IMR-90 (cell line): Measurements from ENCODE around the gene FRMPD4. TPM values are rescaled to one million over a fixed set of nuclear protein-coding genes. Genes with fewer than 3 reads are reported as not detected.

Experiments used
- ATAC-seq: fragments of 200-7000 bp; cut with Tn5 transposase; 2 replicates; pipeline ENCODE4 v1.9.1; 2020; ENCODE audit warnings: low read depth, mild to moderate bottlenecking, moderate library complexity
- BruUV-seq: library from RNA; stranded (reverse); fragments of 400-500 nt; replicated peaks from 2 replicates; lab custom pipeline; 2021; lab: Mats Ljungman, UMichigan
- CTCF ChIA-PET: fragments of 300-600 bp; formaldehyde crosslinking; extraction: SDS; loops from one replicate; lab custom pipeline; 2021; ENCODE audit warnings: antibody characterized with exemption; lab: Yijun Ruan, JAX
- POLR2A ChIA-PET: fragments of 300-600 bp; sonication (Branson Sonifier 250); formaldehyde crosslinking; loops from one replicate; lab custom pipeline; 2022; ENCODE audit warnings: antibody characterized with exemption; ENCODE audit not compliant: unreplicated experiment; lab: Charles Lee
- DNase-seq: peaks from one replicate; pipeline ENCODE4 v3.0.0; 2013
- H2AFZ ChIP-seq: replicated peaks from 2 replicates; pipeline ENCODE3; 2013; ENCODE audit warnings: low read length, mild to moderate bottlenecking; ENCODE audit not compliant: poor library complexity
- H2AK5ac ChIP-seq: 2 replicates; pipeline ENCODE4 v1.6.1; 2013; ENCODE audit warnings: low read depth, low read length, inconsistent platforms
- H2AK9ac ChIP-seq: replicated peaks from 2 replicates; pipeline ENCODE3; 2013; ENCODE audit warnings: mild to moderate bottlenecking, low read depth, low read length, moderate library complexity; ENCODE audit not compliant: poor library complexity
- H2BK120ac ChIP-seq: 2 replicates; pipeline ENCODE4 v1.6.1; 2013; ENCODE audit warnings: low read depth, low read length, inconsistent platforms
- H2BK15ac ChIP-seq: 3 replicates; pipeline ENCODE4 v1.6.1; 2013; ENCODE audit warnings: low read depth, low read length, inconsistent platforms
- H2BK20ac ChIP-seq: 2 replicates; pipeline ENCODE4 v1.6.1; 2013; ENCODE audit warnings: low read depth, mild to moderate bottlenecking, inconsistent platforms, low read length, moderate library complexity
- H2BK5ac ChIP-seq: 2 replicates; pipeline ENCODE4 v1.6.1; 2013; ENCODE audit warnings: mild to moderate bottlenecking, low read depth, low read length, inconsistent platforms; ENCODE audit not compliant: poor library complexity, severe bottlenecking
- H3K14ac ChIP-seq: replicated peaks from 2 replicates; pipeline ENCODE4 v1.6.1; 2013; ENCODE audit warnings: low read depth, low read length, inconsistent platforms
- H3K18ac ChIP-seq: 2 replicates; pipeline ENCODE4 v1.6.1; 2013; ENCODE audit warnings: low read depth, low read length, control low read depth
- H3K23ac ChIP-seq: 2 replicates; pipeline ENCODE4 v1.6.1; 2013; ENCODE audit warnings: low read depth, low read length, inconsistent platforms
- H3K27ac ChIP-seq: 2 replicates; pipeline ENCODE4 v1.5.1; 2013; ENCODE audit warnings: mild to moderate bottlenecking, control low read depth, low read length; ENCODE audit not compliant: insufficient read depth
- H3K27me3 ChIP-seq: 2 replicates; pipeline ENCODE4 v1.6.1; 2013; ENCODE audit warnings: low read length; ENCODE audit not compliant: control insufficient read depth, insufficient read depth
- H3K36me3 ChIP-seq: 2 replicates; pipeline ENCODE4 v1.6.1; 2013; ENCODE audit warnings: low read length, mixed read lengths; ENCODE audit not compliant: control insufficient read depth, insufficient read depth
- H3K4ac ChIP-seq: 2 replicates; pipeline ENCODE4 v1.6.1; 2013; ENCODE audit warnings: low read depth, low read length, inconsistent platforms
- H3K4me1 ChIP-seq: 2 replicates; pipeline ENCODE4 v1.6.1; 2013; ENCODE audit warnings: low read length, mixed read lengths; ENCODE audit not compliant: control insufficient read depth, insufficient read depth
- H3K4me2 ChIP-seq: 2 replicates; pipeline ENCODE4 v1.6.1; 2013; ENCODE audit warnings: low read depth, mild to moderate bottlenecking, control low read depth, low read length, moderate library complexity
- H3K4me3 ChIP-seq: 2 replicates; pipeline ENCODE4 v1.5.1; 2013; ENCODE audit warnings: low read depth, mild to moderate bottlenecking, control low read depth, low read length, moderate library complexity; ENCODE audit not compliant: insufficient read depth
- H3K56ac ChIP-seq: 2 replicates; pipeline ENCODE4 v1.6.1; 2013; ENCODE audit warnings: low read length, inconsistent platforms; ENCODE audit not compliant: insufficient read depth; ENCODE audit errors: extremely low read depth
- H3K79me1 ChIP-seq, 2 experiments: 2 replicates each; pipeline ENCODE4 v1.6.1; 2013; ENCODE audit warnings: low read length in 2 of 2, inconsistent platforms in 1 of 2, low read depth in 1 of 2
- H3K9ac ChIP-seq: 2 replicates; pipeline ENCODE4 v1.6.1; 2013; ENCODE audit warnings: low read depth, low read length, control low read depth
- H3K9me1 ChIP-seq: 2 replicates; pipeline ENCODE4 v1.6.1; 2013; ENCODE audit warnings: low read length, inconsistent platforms; ENCODE audit not compliant: insufficient read depth
- H3K9me3 ChIP-seq: 2 replicates; pipeline ENCODE4 v1.6.1; 2013; ENCODE audit warnings: low read length; ENCODE audit not compliant: control insufficient read depth, insufficient read depth
- H4K20me1 ChIP-seq: 2 replicates; pipeline ENCODE4 v1.6.1; 2013; ENCODE audit warnings: low read length, inconsistent platforms; ENCODE audit not compliant: insufficient read depth
- H4K5ac ChIP-seq: 2 replicates; pipeline ENCODE4 v1.6.1; 2013; ENCODE audit warnings: mild to moderate bottlenecking, low read depth, low read length, control low read depth
- H4K8ac ChIP-seq, 2 experiments: 2 replicates each; pipeline ENCODE4 v1.6.1; 2013; ENCODE audit warnings: low read depth in 2 of 2, low read length in 2 of 2, control low read depth in 1 of 2, inconsistent platforms in 1 of 2
- H4K91ac ChIP-seq: 2 replicates; pipeline ENCODE4 v1.6.1; 2013; ENCODE audit warnings: low read depth, low read length, inconsistent platforms; ENCODE audit not compliant: insufficient read depth
- BHLHE40 ChIP-seq: fragments of 150-350 bp; IDR thresholded peaks from 2 replicates; pipeline ENCODE4 v1.6.1; 2016; ENCODE audit warnings: mild to moderate bottlenecking, low read depth, low read length
- CEBPB ChIP-seq: IDR thresholded peaks from 2 replicates; pipeline ENCODE4 v1.6.1; 2012; ENCODE audit warnings: low read depth, low read length, improper control_type of control experiment
- MAFK ChIP-seq: IDR thresholded peaks from 2 replicates; pipeline ENCODE4 v1.6.1; 2012; ENCODE audit warnings: low read depth, low read length, improper control_type of control experiment
- MXI1 ChIP-seq: IDR thresholded peaks from 2 replicates; pipeline ENCODE4 v1.6.1; 2012; ENCODE audit warnings: low read depth, mild to moderate bottlenecking, low read length, moderate library complexity, borderline replicate concordance
- WGBS, 2 experiments: methylation state at CpG; one replicate each; pipeline versions ENCODE4 v1.1.5 to v1.1.7; 2013; ENCODE audit warnings: missing lambda C conversion rate in 2 of 2; ENCODE audit not compliant: insufficient read length in 1 of 2; ENCODE audit errors: extremely low coverage in 2 of 2; 5-methylcytosine and 5-hydroxymethylcytosine counted together
- dilution Hi-C: fragments of 300-500 bp; cut with HindIII; formaldehyde crosslinking; loops from one replicate; pipeline ENCODE4 v1.14.3; 2018; ENCODE audit warnings: low sequenced_read_pairs; ENCODE audit not compliant: unreplicated experiment
- in situ Hi-C: fragments of 300-500 bp; cut with MboI; formaldehyde crosslinking; loops from 3 replicates; pipeline ENCODE4 v1.14.3; 2019; ENCODE audit warnings: low sequenced_read_pairs, inconsistent platforms, mixed read lengths
- intact Hi-C: fragments of 100-400 bp; cut with micrococcal nuclease; formaldehyde crosslinking; loops from 2 replicates; pipeline ENCODE4 v1.10.0; 2022
- polyA plus RNA-seq, 3 experiments: library from polyadenylated mRNA; depleted of rRNA; stranded (reverse); fragments of >200 nt; gene quantifications; 2 replicates each; pipeline ENCODE4 v1.2.3, GENCODE V29; 2012; ENCODE audit warnings: low replicate concordance in 1 of 3
- total RNA-seq: library from RNA; depleted of rRNA; stranded (reverse); fragments of >200 nt; gene quantifications from 2 replicates; pipeline ENCODE4 v1.2.3, GENCODE V29; 2012

FRMPD4 gene
- total and polyA plus RNA-seq, 2 of the 4 experiments (the other 2 are of a cell fraction), result 0.53 to 1.1 TPM

DNA sequence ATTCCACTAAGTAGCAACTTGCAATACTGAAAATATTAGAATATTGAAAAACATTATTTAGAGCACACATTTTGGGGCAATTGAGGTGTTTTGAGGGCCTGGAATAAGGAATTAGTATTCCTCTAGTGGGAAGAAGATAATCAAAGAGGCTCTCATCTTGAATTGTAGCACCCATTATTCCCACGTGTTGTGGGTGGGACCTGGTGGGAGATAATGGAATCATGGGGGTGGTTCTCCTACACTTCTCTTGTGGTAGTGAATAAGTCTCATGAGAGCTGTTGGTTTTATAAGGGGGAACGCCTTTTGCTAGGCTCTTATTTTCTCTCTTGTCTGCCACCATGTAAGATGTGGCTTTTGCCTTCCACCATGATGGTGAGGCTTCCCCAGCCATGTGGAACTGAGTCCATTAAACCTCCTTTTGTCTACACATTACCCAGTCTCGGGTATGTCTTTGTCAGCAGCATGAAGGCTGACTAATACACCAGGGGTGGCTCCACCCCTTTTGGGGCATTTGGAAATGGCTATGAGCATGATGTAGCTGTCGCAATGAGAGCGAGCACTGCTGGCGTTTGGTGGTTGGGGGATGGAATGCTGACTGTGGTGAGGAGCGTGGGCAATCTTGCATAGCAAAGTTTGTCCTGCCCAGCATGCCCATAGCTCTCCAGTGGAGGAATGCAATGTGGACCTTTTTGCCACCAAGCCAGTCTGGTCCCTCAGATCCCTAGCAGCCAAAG lies 308.2 kb downstream of the FRMPD4 start:
- peak overlapping the region; percentile 64 for H3K27ac ChIP-seq
- H3K9ac ChIP-seq, result no peak overlapping the region
- H3K4me1 ChIP-seq, result 0 out of 2 replicates have a peak, but pooled peaks cover 1% of the 10 kb centered on the region
- peak overlapping the region; percentile 91 for H2BK120ac ChIP-seq
- no peak overlapping the region for H3K4me3 ChIP-seq
- H3K36me3 ChIP-seq, result no peaks in the 10 kb centered on the region
- H3K79me1 ChIP-seq, result no peaks in the 10 kb centered on the region
- intact Hi-C loops (loop anchor here (1.0 to 5.0 kb wide), 4 partner anchors 74 to 659 kb away; partner anchors contain the start of gene FRMPD4), in situ Hi-C loops (no loop called here), dilution Hi-C loops (no loop called here)
- H3K9me3 ChIP-seq, result no peaks in the 10 kb centered on the region
- peak overlapping the region; percentile 54 for H4K91ac ChIP-seq
- peak overlapping the region; percentile 67; the same call in 1 of the 2 replicates for H4K5ac ChIP-seq
- peak overlapping the region; percentile 93 for H2BK20ac ChIP-seq
- peak overlapping the region; percentile 61 for H3K4ac ChIP-seq
- H3K14ac ChIP-seq, result peak overlapping the region; percentile 58; the same call in 1 of the 2 replicates
- peak overlapping the region; percentile 78 for H3K56ac ChIP-seq
- no peak for ATAC-seq
- no TSS peak for BruUV-seq
- H3K27me3 ChIP-seq, result no peaks in the 10 kb centered on the region
- H3K23ac ChIP-seq, result peak overlapping the region; percentile 56; the same call in 1 of the 2 replicates
- no peak overlapping the region for H2AK9ac ChIP-seq
- peak overlapping the region; percentile 77; the same call in 1 of the 2 replicates for H3K18ac ChIP-seq
- POLR2A ChIA-PET, result no interaction called here
- H3K9me1 ChIP-seq, result peaks cover 3% of the 10 kb centered on the region; the same call in 1 of the 2 replicates
- peak overlapping the region; percentile 78; the same call in 1 of the 3 replicates for H2BK15ac ChIP-seq
- peak overlapping the region; percentile 17 to 84 for H4K8ac ChIP-seq
- 0 out of 2 replicates have a peak, but pooled peaks have one; percentile 17 for TF ChIP-seq MAFK
- no peak for TF ChIP-seq BHLHE40
- TF ChIP-seq MXI1, result 0 out of 2 replicates have a peak, but pooled peaks have one; percentile 48
- TF ChIP-seq CEBPB, result peak; percentile 77
- peak overlapping the region; percentile 97 for H2BK5ac ChIP-seq
- peak; percentile 55 for DNase-seq
- H3K4me2 ChIP-seq, result no peak overlapping the region
- H2AFZ ChIP-seq, result peak overlapping the region; percentile 47
- no peaks in the 10 kb centered on the region for H4K20me1 ChIP-seq
- 60% methylated on average over 1 of the region's 7 CpGs; no CpG with 5 or more reads in 1 of the 2 experiments for WGBS, 2 experiments
- CTCF ChIA-PET, result no interaction called here
- peak overlapping the region; percentile 69 for H2AK5ac ChIP-seq
